ENCODE results near the gene ZNF212. TPM values are rescaled to one million over a fixed set of nuclear protein-coding genes. Genes with fewer than 3 reads are reported as not detected.
"Not testable (repeated sequence)": the region's sequence is repeated elsewhere in the genome, so short reads cannot be mapped to it uniquely, and the experiment has no call there.

The ZNF212 gene
- total RNA-seq, 4 donors from 2014 or later, result 6.7 to 12.5 (median 9.7) TPM

- 97% methylated on average over 5 of the region's 5 CpGs for WGBS, 2 donors
- Histone ChIP-seq H3K27ac (no peak overlapping the region), H3K27me3 (no peaks in the 10 kb centered on the region), H3K36me3 (no peaks in the 10 kb centered on the region), H3K9me3 (no peaks in the 10 kb centered on the region), H3K4me1 (peaks cover 10 to 17% of the 10 kb centered on the region in 2 donors), H3K4me3 (replicated peaks in 1 of 3) (no peak overlapping the region)
- no peak for DNase-seq
- TF ChIP-seq CTCF (IDR thresholded peaks at IDR 0.05) (no peak), POLR2A (IDR thresholded peaks at IDR 0.05) (no peak)
- intact Hi-C loops (cut with DNase I), result no loop called here
Measured at GRCh38 chr7:149241696-149242095, 2.2 kb downstream of the ZNF212 start.

- Histone ChIP-seq H3K4me3 (replicated peaks in 1 of 3) (no peak overlapping the region), H3K4me1 (peaks cover 7 to 10% of the 10 kb centered on the region in 2 donors), H3K27ac (no peak overlapping the region), H3K36me3 (peaks cover 0 to 3% of the 10 kb centered on the region in 2 donors), H3K9me3 (no peaks in the 10 kb centered on the region), H3K27me3 (no peaks in the 10 kb centered on the region)
- WGBS, 2 donors, result 73 to 75% methylated on average over 5 of the region's 5 CpGs
- intact Hi-C loops (cut with DNase I), result no loop called here
- DNase-seq, result no peak
- TF ChIP-seq POLR2A (IDR thresholded peaks at IDR 0.05) (no peak), CTCF (IDR thresholded peaks at IDR 0.05) (no peak)
Measured at GRCh38 chr7:149245244-149245643, 5.8 kb downstream of the ZNF212 start.

GRCh38 chr7:149245744-149246143 lies 6.3 kb downstream of the ZNF212 start:
- Histone ChIP-seq H3K27me3 (no peaks in the 10 kb centered on the region), H3K4me3 (replicated peaks in 1 of 3) (no peak overlapping the region), H3K9me3 (no peaks in the 10 kb centered on the region), H3K27ac (no peak overlapping the region), H3K4me1 (peaks cover 2 to 5% of the 10 kb centered on the region in 2 donors), H3K36me3 (peaks cover 0 to 8% of the 10 kb centered on the region in 2 donors)
- no peak for DNase-seq
- no peak for TF ChIP-seq POLR2A (IDR thresholded peaks at IDR 0.05)
- no peak for TF ChIP-seq CTCF (IDR thresholded peaks at IDR 0.05)
- intact Hi-C loops (cut with DNase I), result no loop called here
- 85 to 89% methylated on average over 5 of the region's 5 CpGs for WGBS, 2 donors

- no peak overlapping the region for H3K27ac ChIP-seq
- no peaks in the 10 kb centered on the region for H3K27me3 ChIP-seq
- H3K4me1 ChIP-seq, result no peaks in the 10 kb centered on the region
- H3K9me3 ChIP-seq, result no peaks in the 10 kb centered on the region
- H3K4me3 ChIP-seq (replicated peaks in 1 of 3), result no peak overlapping the region
- no peak for TF ChIP-seq CTCF (IDR thresholded peaks at IDR 0.05)
- no peak for TF ChIP-seq POLR2A (IDR thresholded peaks at IDR 0.05)
- no peak for DNase-seq
- 80 to 83% methylated on average over 3 of the region's 3 CpGs for WGBS, 2 donors
- H3K36me3 ChIP-seq, result peaks cover 9 to 32% of the 10 kb centered on the region in 2 donors
- intact Hi-C loops (cut with DNase I), result no loop called here
Measured at GRCh38 chr7:149248777-149249176, 9.3 kb downstream of the ZNF212 start.

- H3K4me3 ChIP-seq (replicated peaks in 1 of 3); H3K27me3 ChIP-seq; H3K9me3 ChIP-seq; intact Hi-C loops (cut with DNase I); DNase-seq; H3K27ac ChIP-seq; H3K4me1 ChIP-seq: not testable (repeated sequence)
- H3K36me3 ChIP-seq, result peaks cover 23 to 42% of the 10 kb centered on the region in 2 donors
- 94 to 95% methylated on average over 18 of the region's 18 CpGs for WGBS, 2 donors
Measured at GRCh38 chr7:149250151-149250550, 10.7 kb downstream of the ZNF212 start.

GRCh38 chr7:149251518-149251917 lies 12.1 kb downstream of the ZNF212 start:
- H3K9me3 ChIP-seq; H3K4me3 ChIP-seq (replicated peaks in 1 of 3); DNase-seq; H3K27me3 ChIP-seq; intact Hi-C loops (cut with DNase I); H3K4me1 ChIP-seq; H3K27ac ChIP-seq: not testable (repeated sequence)
- peaks cover 28 to 48% of the 10 kb centered on the region in 2 donors for H3K36me3 ChIP-seq
- WGBS, 2 donors, result 92 to 99% methylated on average over 10 of the region's 10 CpGs
